ENCODE data around the gene CNRIP1.
"Not testable (repeated sequence)": the region's sequence is repeated elsewhere in the genome, so short reads cannot be mapped to it uniquely, and the experiment has no call there.

Gene CNRIP1

DNA sequence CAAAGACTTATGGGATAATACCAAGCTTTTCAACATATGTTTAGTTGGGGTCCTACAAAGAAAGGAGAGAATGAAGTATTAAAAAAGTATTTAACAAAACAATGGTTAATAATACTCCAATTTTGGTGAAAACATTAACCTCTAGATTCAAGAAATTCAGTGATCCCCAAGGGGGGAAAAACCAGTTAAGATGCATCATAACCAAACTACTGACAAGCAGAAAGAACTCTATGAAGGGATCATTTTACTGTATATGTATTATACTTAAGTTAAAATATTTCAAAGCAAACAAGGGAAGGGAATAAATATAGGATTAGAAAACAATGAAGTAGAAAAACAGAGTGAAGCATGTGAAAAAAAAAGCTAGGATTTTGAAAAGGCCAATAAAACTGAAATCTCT lies 8.7 kb downstream of the CNRIP1 start:
- TF ChIP-seq, protein P1, sequence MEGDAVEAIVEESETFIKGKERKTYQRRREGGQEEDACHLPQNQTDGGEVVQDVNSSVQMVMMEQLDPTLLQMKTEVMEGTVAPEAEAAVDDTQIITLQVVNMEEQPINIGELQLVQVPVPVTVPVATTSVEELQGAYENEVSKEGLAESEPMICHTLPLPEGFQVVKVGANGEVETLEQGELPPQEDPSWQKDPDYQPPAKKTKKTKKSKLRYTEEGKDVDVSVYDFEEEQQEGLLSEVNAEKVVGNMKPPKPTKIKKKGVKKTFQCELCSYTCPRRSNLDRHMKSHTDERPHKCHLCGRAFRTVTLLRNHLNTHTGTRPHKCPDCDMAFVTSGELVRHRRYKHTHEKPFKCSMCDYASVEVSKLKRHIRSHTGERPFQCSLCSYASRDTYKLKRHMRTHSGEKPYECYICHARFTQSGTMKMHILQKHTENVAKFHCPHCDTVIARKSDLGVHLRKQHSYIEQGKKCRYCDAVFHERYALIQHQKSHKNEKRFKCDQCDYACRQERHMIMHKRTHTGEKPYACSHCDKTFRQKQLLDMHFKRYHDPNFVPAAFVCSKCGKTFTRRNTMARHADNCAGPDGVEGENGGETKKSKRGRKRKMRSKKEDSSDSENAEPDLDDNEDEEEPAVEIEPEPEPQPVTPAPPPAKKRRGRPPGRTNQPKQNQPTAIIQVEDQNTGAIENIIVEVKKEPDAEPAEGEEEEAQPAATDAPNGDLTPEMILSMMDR (IDR thresholded peaks at IDR 0.05; ENCODE audit: low read depth, low read length, missing control alignments): no peak
- DNase-seq (ENCODE audit: low read depth): no peak
- in situ Hi-C loops (cut with HindIII; ENCODE audit: low sequenced_read_pairs): no loop called here
- H3K4me3 ChIP-seq (ENCODE audit: low read depth, low read length): no peak overlapping the region

- TF ChIP-seq, protein P1 (IDR thresholded peaks at IDR 0.05; ENCODE audit: low read depth, low read length, missing control alignments): no peak
- DNase-seq (ENCODE audit: low read depth): no peak
- H3K4me3 ChIP-seq (ENCODE audit: low read depth, low read length): no peak overlapping the region
- in situ Hi-C loops (cut with HindIII; ENCODE audit: low sequenced_read_pairs): no loop called here
Observed at GRCh38 chr2:68309426-68309825, 10.3 kb downstream of the CNRIP1 start.

DNA sequence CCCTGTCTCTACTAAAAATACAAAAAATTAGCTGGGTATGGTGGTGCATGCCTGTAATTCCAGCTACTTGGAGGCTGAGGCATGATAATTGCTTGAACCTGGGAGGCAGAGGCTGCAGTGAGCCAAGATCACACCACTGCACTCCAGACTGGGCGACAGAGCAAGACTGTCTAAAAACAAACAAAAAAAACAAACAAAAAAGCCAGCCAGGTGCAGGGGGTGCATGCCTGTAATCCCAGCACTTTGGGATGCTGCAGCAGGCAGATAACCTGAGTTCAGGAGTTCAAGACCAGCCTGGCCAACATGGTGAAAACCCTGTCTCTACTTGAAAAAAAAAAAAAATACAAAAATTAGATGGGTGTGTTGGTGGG lies 15.9 kb downstream of the CNRIP1 start:
- DNase-seq (ENCODE audit: low read depth); in situ Hi-C loops (cut with HindIII; ENCODE audit: low sequenced_read_pairs); H3K4me3 ChIP-seq (ENCODE audit: low read depth, low read length): not testable (repeated sequence)

GRCh38 chr2:68303033-68303901 lies 16.5 kb downstream of the CNRIP1 start:
- no peak for DNase-seq (ENCODE audit: low read depth)
- H3K4me3 ChIP-seq (ENCODE audit: low read depth, low read length): no peak overlapping the region
- in situ Hi-C loops (cut with HindIII; ENCODE audit: low sequenced_read_pairs): no loop called here
- TF ChIP-seq, protein P1 (IDR thresholded peaks at IDR 0.05; ENCODE audit: low read depth, low read length, missing control alignments): no peak

DNA sequence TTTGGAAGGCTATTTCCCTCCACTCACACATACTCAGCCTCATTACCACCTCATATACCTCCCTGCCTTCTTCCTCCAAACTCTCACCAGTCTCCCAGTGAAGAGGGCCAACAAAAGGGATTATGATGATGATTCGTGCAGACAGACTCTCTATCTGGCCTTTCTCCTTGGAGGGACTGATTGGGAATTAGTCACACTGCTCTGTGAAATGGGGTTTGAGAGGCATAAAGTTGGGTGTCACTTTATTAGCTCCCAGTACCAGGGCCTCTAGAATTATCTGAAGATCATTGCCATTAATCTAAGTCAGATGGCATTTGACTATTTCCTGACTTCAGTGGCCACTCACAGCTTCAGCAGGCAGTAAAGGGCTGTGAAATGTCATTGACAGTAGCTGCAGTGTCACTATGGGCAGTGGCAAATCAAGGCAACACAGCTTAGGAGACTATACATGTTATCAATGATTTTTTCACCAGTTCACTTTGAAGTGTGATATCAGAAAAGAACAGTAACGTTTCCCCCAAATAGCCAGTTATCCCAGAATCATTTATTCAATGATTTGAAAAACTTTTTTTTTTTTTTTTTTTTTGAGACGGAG lies 17.4 kb downstream of the CNRIP1 start:
- no peak overlapping the region for H3K4me3 ChIP-seq (ENCODE audit: low read depth, low read length)
- in situ Hi-C loops (cut with HindIII; ENCODE audit: low sequenced_read_pairs): no loop called here
- TF ChIP-seq, protein P1 (IDR thresholded peaks at IDR 0.05; ENCODE audit: low read depth, low read length, missing control alignments): no peak
- DNase-seq (ENCODE audit: low read depth): no peak

DNA sequence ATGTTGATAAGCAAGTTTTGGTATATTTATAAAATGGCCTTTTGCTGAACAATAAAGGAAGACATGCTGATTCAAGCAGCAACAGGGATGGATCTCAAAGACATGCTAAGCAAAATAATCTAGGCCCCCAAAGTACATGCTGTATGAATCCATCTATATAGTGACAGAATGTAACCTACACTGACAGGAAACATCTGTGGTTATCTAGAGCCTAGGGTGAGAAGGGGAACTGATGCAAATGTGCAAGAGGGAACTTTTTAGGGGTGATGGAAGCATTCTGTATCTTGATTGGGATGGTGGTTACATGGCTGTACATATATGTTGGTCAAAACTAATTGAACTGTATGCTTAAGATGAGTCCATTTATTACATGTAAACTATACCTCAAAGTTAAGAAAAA lies 24.2 kb downstream of the CNRIP1 start:
- TF ChIP-seq, protein P1 (IDR thresholded peaks at IDR 0.05; ENCODE audit: low read depth, low read length, missing control alignments): no peak
- in situ Hi-C loops (cut with HindIII; ENCODE audit: low sequenced_read_pairs): no loop called here
- no peak for DNase-seq (ENCODE audit: low read depth)
- H3K4me3 ChIP-seq (ENCODE audit: low read depth, low read length): no peak overlapping the region

DNA sequence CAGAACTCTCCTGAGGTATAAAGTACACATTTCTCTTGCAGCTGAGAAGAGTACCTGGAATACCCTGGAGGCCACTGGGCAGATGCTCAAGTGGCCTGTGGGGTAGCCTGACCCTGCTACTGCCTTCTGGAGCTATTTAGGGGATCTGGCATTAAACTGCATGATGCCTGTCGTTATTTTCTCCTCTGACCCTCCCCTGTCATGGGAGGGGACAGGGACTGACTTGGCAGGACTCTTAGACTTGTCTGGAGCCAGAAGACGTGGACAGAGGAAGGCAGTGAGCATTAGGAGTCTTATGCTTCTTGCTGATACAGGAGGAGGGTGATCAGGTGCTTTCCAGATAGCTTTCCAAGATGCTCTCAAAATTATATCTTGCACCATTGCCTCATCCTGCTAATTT lies 24.8 kb downstream of the CNRIP1 start:
- DNase-seq (ENCODE audit: low read depth): no peak
- in situ Hi-C loops (cut with HindIII; ENCODE audit: low sequenced_read_pairs): loop anchor here (5.0 kb wide), 1 partner anchor 173 kb away; no protein-coding TSS in a partner anchor
- H3K4me3 ChIP-seq (ENCODE audit: low read depth, low read length): no peak overlapping the region
- TF ChIP-seq, protein P1 (IDR thresholded peaks at IDR 0.05; ENCODE audit: low read depth, low read length, missing control alignments): no peak
